HS-5 (cell line): ENCODE measurements around the gene RAPGEF1.

Experiments
- DNase-seq: peaks from one replicate; pipeline ENCODE4 v3.0.0-alpha.2; 2012; ENCODE audit warnings: low read depth

RAPGEF1 gene

GRCh38 chr9:131747352-131747751 is 7.5 kb upstream of the RAPGEF1 start:
- DNase-seq: no peak

DNA sequence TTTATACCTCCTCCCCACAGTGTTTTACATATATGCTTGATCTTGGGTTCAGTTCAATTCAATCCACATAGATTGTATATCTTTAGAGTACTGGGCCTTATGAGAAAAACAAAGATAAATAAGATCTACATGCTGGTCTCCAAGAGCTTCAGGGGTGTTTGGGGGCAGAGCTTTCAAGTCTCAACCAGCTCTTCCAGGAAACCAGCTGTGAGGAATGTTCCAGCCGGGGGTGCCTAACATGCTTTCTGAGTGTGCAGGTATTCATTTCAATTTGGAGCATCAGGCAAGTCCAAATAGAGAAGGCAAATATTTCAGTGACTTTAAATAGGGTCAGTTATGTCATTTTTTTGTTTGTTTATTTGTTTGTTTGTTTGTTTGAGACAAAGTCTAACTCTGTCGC is 5.7 kb upstream of the RAPGEF1 start:
- no peak for DNase-seq

GRCh38 chr9:131744720-131745201 is 4.9 kb upstream of the RAPGEF1 start:
- no peak for DNase-seq

- DNase-seq: no peak
Observed at GRCh38 chr9:131744171-131744719, 4.4 kb upstream of the RAPGEF1 start.

- no peak for DNase-seq
Observed at GRCh38 chr9:131743501-131743900, 3.6 kb upstream of the RAPGEF1 start.

- no peak for DNase-seq
Observed at GRCh38 chr9:131743096-131743495, 3.2 kb upstream of the RAPGEF1 start.

DNA sequence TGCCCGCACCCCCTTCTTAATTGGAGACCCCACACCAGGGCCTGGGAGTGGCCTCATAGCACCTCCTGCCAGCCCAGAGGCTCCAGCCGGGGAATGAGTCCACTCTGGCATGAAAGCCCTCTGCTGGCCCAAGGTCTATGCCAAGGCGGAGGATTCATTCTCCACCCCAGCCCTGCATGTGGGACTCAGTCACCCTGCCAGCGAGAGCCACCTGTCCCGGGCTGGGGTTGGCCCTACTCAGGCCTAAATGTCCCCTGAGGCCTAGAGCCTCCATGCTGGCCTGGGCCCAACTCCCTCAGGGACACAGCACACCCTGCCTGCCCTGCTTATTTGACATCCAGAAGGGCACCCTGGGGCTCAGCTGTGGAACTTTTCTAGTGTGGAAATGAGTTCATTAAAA is 1.0 kb upstream of the RAPGEF1 start:
- no peak for DNase-seq

- DNase-seq: no peak
Observed at GRCh38 chr9:131739133-131739958, 530 bp downstream of the RAPGEF1 start.

DNA sequence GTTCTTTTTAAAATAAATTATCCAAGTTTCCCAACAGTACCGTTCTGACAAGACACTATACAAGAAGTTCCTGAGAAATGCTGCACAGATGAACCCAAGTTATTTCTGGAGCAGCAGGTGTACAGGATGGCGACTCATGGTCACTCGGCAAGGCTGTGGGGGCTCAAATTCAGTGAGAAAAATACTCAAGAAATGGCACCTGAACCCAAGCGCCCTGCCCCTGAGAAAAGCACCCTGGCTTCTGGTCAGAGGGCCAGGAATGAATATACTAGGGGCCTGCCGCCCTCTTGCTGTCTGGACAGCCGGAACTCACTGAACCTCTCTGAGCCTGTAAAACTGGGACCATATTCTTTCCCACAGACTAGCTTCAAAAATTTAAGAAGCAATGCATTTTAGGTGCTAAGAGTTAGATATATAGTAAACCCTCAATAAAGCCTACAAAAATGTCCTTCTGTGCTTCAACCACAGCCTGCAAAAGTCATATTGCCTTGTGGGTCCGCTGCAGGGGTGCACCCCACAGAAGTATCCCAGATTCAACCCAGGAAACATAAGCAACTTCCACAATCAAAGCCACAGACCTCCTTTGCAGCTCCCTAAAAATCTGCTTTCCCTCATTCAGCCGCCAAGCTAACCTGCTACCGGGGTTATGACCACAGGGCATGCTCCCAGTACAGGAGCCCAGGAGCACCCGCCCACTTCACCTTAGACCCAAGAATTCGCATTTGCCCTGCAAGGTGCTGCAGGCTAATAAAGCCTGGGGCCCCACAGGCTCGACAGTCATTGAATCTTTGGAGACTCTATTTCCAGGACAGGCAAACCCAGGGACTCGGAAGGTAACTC is 1.4 kb downstream of the RAPGEF1 start:
- no peak for DNase-seq

- no peak for DNase-seq
Observed at GRCh38 chr9:131737426-131737825, 2.5 kb downstream of the RAPGEF1 start.

- no peak for DNase-seq
Observed at GRCh38 chr9:131736431-131736830, 3.4 kb downstream of the RAPGEF1 start.

DNA sequence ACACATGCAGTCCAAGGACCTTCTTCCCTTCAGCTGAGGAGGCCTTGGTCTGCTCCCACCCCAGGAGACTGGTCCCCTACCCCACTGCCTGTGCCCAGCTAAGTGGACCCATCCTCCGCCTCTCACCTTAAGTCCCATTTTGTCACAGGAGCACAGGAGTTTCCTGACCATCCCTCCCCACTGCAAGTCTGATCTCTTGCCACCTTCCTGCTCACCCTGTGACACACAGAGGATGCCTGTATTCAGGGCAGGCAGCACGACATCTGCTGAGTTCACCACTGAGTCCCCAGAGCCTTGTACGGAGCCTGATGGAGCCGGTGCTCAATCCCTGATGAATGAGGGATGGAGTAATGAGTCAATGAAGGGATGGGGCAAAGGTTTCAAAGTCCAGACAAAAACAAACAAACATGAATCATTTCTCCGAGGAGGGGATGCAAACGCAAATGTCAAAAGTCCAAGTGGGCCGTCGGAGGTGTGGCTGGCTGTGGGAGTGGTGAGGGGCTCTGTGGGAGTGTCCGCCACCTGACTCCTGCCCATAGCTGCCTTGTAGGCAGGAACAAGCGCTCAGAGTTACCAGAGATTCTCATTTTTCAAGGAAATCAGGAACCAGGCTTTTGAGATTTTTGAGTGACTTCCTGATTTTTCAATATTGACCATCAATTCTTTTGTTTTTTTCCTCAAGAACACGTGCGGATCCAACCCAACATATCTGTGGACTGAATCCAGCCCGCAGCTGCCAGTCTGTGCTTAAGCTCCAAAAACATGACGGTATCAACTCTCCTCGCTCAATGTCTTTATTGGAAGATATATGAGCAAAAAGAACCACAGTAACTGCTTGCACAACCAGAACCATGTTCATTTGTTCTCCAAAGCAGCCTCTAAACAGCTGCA is 4.4 kb downstream of the RAPGEF1 start:
- DNase-seq: no peak

DNA sequence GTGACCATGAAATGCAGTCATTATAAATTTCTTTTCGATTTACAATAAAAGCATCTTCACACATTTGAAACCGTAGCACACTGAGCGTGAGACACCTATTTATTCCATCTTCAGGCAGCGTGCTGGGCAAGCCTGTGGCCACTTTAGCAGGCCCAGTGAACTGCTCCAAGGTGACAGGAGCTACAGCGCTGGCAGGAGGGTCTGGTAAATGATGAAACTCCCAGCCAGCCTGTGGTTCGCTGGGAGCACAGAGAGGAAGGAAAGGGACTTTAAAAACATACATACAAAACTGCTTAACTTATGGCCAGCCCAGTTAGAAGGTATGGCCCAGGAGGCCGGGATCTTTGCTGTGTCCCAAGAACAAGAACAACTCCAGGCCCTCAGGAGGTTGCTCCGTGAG is 5.1 kb downstream of the RAPGEF1 start:
- DNase-seq: no peak

GRCh38 chr9:131734165-131734610 is 5.7 kb downstream of the RAPGEF1 start:
- DNase-seq: no peak

DNA sequence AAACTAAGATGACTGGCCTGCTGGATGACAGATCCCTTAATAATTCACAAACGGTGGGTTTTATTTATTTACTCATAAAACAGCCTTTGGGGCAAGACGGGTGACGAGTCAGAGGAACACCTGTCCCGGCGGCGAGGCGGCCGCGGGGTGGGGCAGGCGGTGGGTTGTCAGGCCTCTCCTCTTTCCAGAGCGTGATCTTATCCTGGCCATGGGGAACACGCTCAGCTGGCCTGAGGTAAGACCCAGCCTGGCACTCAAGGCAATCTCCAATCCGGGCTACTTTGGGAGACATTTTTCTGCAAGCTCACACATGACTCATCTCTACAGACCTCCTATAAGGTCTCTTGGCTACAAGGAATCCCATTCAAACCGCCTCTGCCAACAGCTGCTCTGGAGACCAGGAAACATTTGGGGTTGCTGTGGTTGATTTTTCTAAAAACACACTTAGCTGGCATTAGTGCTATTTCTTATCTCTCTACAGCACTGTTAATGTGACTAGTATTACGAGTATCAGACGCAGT is 6.3 kb downstream of the RAPGEF1 start:
- peak; percentile 85 for DNase-seq

- DNase-seq: no peak
Observed at GRCh38 chr9:131732636-131733289, 7.1 kb downstream of the RAPGEF1 start.

GRCh38 chr9:131732061-131732526 is 7.8 kb downstream of the RAPGEF1 start:
- DNase-seq: no peak

GRCh38 chr9:131731644-131732043 is 8.2 kb downstream of the RAPGEF1 start:
- DNase-seq: no peak

DNA sequence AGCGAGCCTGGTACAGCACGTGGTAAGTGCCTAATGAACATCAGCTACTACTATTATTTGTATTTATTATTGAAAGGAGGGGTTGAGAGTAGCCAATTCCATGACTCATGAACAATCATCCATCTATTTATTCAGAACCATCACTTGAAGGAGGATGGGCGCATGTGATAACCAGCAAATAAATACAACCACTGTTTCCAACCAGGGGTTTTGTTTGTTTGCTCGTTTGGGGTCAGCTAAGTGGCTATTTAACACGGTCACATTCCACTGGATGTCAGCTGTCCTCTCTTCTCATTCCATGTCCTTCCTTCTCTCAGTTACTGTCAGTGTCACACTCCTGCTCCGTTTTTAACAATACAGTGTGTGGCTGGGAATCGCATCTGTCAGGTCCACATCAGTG is 8.6 kb downstream of the RAPGEF1 start:
- no peak for DNase-seq

GRCh38 chr9:131728961-131729360 is 10.9 kb downstream of the RAPGEF1 start:
- DNase-seq: no peak

DNA sequence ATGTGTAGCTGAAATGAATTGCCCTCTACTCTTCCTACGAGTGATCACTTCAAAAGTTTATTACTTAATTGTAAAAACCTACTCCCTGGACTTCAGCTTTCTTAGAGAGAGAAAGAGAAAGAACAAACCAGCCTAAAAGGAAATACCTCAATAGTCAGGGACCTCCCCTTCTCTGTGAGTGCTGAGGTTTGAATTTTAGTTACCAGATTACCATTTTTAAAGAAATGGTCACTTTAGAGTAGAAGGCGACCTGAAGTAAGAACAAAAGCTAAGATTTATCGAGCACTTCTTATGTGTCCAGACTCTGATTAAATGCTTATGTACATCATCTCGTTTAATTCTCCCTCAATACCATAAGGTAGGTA is 11.3 kb downstream of the RAPGEF1 start:
- DNase-seq: no peak
